ENCODE data around the gene GNG8. TPM values are rescaled to one million over a fixed set of nuclear protein-coding genes. Genes with fewer than 3 reads are reported as not detected.
A peak's percentile ranks its signal among the peaks of the same experiment; 100 is the strongest.

The GNG8 gene
- total and polyA plus RNA-seq, 10 of the 15 experiments (the other 5 are each of a cell fraction or from before 2014, with no cell fraction given): 1.2 to 6.6 (median 2.7) TPM; not detected in 6

DNA sequence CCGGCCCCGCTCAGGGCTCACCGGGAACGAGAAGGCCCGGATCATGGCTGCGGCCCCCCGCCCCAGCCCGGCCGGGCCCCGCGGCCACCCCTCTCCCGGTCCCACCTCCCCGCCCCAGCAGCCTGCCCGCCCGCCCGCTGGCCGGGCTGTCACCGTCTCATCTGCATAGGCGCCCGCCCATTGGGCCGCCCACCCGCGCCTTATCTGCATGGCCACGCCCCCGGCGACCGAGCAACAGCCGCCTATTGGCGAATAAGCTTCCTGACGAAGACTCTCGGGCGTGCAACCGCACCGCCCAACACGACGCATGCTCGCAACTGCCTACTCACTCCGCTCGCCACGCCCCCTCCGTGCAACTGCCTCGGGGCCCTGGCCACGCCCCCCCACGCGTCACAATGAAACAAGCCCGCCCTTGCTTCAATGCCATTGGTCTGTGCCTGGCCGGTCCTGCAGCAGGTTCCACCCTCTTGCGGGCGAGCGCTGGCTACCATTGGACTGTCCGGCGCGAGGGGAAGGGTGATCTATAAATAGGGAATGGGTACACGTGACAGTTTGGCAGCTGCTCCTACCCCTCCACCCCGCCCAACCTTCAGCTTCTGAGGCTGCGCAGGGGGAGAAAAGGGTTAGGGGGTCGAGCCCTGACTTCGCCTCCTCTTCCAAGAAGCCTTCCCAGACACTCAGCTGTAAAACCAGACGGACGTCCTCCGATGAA, 25.2 kb upstream of the GNG8 start, which contains the start of gene DACT3:
Gene DACT3 (minus strand): TSS at position 163 of the 712 bp plus-strand sequence. CDS start 118 bp downstream, at position 45.
- BruUV-seq (replicated peaks): no TSS peak
- in situ Hi-C loops (cut with MboI): loop anchor here (5.0 kb wide), 1 partner anchor 49 kb away; no protein-coding TSS in a partner anchor
- Histone ChIP-seq H3K79me2 (ENCODE audit: control insufficient read depth, insufficient read depth, low read length) (no peaks in the 10 kb centered on the region), H3K4me1 (ENCODE audit: control insufficient read depth, insufficient read depth, low read length) (peaks cover 22% of the 10 kb centered on the region), H3K9me3 (replicated peaks; ENCODE audit: control insufficient read depth, insufficient read depth, low read length) (no peaks in the 10 kb centered on the region), H3K4me2 (ENCODE audit: control insufficient read depth, insufficient read depth) (peak within 1 kb of the TSS; percentile 94), H3K27me3 (replicated peaks in 1 of 2; ENCODE audit: control insufficient read depth in 2 of 2, insufficient read depth in 2 of 2, low read length in 1 of 2) (peaks cover 3% of the 10 kb centered on the region in 2 experiments; a peak in 3 of 4 replicates), H2AFZ (ENCODE audit: control insufficient read depth, low read depth, low read length) (peak within 1 kb of the TSS; percentile 69), H4K20me1 (ENCODE audit: control insufficient read depth, insufficient read depth) (no peaks in the 10 kb centered on the region), H3K9ac (ENCODE audit: control insufficient read depth, insufficient read depth, low read length) (peak within 1 kb of the TSS; percentile 34; the same call in 1 of the 2 replicates), H3K27ac (ENCODE audit: control insufficient read depth, insufficient read depth) (no peak within 1 kb of the TSS; the same call in 1 of the 2 replicates), H3K36me3 (ENCODE audit: control insufficient read depth in 2 of 2, insufficient read depth in 2 of 2, low read length in 1 of 2) (no peaks in the 10 kb centered on the region), H3K4me3 (peak within 1 kb of the TSS; percentile 59)
- ATAC-seq: peak; percentile 97
- POLR2A ChIA-PET: interaction anchor here (0.6 to 2.1 kb wide), 9 partner anchors 9 to 73 kb away, joined by 3 to 30 read pairs (median 6); partner anchors contain the start of gene PTGIR
- RAD21 ChIA-PET (ENCODE audit: unreplicated experiment): interaction anchor here (0.6 to 4.4 kb wide), 25 partner anchors 9 to 1156 kb away, joined by 3 to 245 read pairs (median 6); partner anchors contain the start of genes CALM3, FKRP, PRKD2 and PTGIR
- peak; percentile 99 for FAIRE-seq
- 2% methylated on average over 41 of the region's 61 CpGs for WGBS (ENCODE audit: insufficient coverage, insufficient replicate concordance, low lambda C conversion rate, missing lambda C conversion rate)
- SMC1A ChIA-PET (ENCODE audit: uncharacterized antibody, unreplicated experiment): interaction anchor here (0.9 to 7.7 kb wide), 20 partner anchors 8 to 313 kb away, joined by 3 to 286 read pairs (median 6); partner anchors contain the start of genes CALM3, GNG8 and PTGIR
- peak; percentile 99 for DNase-seq (ENCODE audit: low read depth, low spot score)
- CTCF ChIA-PET: interaction anchor here (1.0 to 11.5 kb wide), 30 partner anchors 9 to 313 kb away, joined by 3 to 434 read pairs (median 8); partner anchors contain the start of gene CALM3
- intact Hi-C loops (cut with micrococcal nuclease; ENCODE audit: unreplicated experiment): no loop called here
- no peak for TF ChIP-seq RCOR1 (conservative IDR thresholded peaks at IDR 0.05; ENCODE audit: low read depth, low read length)
- no peak for TF ChIP-seq NBN (IDR thresholded peaks at IDR 0.05)
- TF ChIP-seq, protein P1, sequence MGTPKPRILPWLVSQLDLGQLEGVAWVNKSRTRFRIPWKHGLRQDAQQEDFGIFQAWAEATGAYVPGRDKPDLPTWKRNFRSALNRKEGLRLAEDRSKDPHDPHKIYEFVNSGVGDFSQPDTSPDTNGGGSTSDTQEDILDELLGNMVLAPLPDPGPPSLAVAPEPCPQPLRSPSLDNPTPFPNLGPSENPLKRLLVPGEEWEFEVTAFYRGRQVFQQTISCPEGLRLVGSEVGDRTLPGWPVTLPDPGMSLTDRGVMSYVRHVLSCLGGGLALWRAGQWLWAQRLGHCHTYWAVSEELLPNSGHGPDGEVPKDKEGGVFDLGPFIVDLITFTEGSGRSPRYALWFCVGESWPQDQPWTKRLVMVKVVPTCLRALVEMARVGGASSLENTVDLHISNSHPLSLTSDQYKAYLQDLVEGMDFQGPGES (IDR thresholded peaks at IDR 0.05): peak; percentile 68
- no peak for TF ChIP-seq EZH2 (IDR thresholded peaks at IDR 0.05; ENCODE audit: borderline replicate concordance, control insufficient read depth, low read depth, low read length)
- no peak for TF ChIP-seq POLR2A (IDR thresholded peaks at IDR 0.05; ENCODE audit: low read depth, low read length)
- TF ChIP-seq CREM (IDR thresholded peaks at IDR 0.05; ENCODE audit: low read depth): peak; percentile 75
- TF ChIP-seq, protein P2, sequence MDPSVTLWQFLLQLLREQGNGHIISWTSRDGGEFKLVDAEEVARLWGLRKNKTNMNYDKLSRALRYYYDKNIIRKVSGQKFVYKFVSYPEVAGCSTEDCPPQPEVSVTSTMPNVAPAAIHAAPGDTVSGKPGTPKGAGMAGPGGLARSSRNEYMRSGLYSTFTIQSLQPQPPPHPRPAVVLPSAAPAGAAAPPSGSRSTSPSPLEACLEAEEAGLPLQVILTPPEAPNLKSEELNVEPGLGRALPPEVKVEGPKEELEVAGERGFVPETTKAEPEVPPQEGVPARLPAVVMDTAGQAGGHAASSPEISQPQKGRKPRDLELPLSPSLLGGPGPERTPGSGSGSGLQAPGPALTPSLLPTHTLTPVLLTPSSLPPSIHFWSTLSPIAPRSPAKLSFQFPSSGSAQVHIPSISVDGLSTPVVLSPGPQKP (IDR thresholded peaks at IDR 0.05; ENCODE audit: low read depth, low read length): no peak; the same call in 1 of the 2 replicates
- no peak for TF ChIP-seq ESRRA (IDR thresholded peaks at IDR 0.05; ENCODE audit: low read length)
- no peak for TF ChIP-seq HDAC6 (IDR thresholded peaks at IDR 0.05; ENCODE audit: unreplicated experiment)
- TF ChIP-seq, protein P3, sequence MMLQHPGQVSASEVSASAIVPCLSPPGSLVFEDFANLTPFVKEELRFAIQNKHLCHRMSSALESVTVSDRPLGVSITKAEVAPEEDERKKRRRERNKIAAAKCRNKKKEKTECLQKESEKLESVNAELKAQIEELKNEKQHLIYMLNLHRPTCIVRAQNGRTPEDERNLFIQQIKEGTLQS (IDR thresholded peaks at IDR 0.05; ENCODE audit: borderline replicate concordance, extremely low read depth, low read depth, low read length): no peak
- TF ChIP-seq NFIC (IDR thresholded peaks at IDR 0.05; ENCODE audit: low read depth, low read length): no peak
- no peak for TF ChIP-seq ZSCAN29 (IDR thresholded peaks at IDR 0.05)
- TF ChIP-seq RBBP5 (conservative IDR thresholded peaks at IDR 0.05): no peak
- no peak for TF ChIP-seq PML (IDR thresholded peaks at IDR 0.05; ENCODE audit: low read length)
- no peak for TF ChIP-seq GATAD2B (conservative IDR thresholded peaks at IDR 0.05; ENCODE audit: low read depth)
- TF ChIP-seq, protein P4, sequence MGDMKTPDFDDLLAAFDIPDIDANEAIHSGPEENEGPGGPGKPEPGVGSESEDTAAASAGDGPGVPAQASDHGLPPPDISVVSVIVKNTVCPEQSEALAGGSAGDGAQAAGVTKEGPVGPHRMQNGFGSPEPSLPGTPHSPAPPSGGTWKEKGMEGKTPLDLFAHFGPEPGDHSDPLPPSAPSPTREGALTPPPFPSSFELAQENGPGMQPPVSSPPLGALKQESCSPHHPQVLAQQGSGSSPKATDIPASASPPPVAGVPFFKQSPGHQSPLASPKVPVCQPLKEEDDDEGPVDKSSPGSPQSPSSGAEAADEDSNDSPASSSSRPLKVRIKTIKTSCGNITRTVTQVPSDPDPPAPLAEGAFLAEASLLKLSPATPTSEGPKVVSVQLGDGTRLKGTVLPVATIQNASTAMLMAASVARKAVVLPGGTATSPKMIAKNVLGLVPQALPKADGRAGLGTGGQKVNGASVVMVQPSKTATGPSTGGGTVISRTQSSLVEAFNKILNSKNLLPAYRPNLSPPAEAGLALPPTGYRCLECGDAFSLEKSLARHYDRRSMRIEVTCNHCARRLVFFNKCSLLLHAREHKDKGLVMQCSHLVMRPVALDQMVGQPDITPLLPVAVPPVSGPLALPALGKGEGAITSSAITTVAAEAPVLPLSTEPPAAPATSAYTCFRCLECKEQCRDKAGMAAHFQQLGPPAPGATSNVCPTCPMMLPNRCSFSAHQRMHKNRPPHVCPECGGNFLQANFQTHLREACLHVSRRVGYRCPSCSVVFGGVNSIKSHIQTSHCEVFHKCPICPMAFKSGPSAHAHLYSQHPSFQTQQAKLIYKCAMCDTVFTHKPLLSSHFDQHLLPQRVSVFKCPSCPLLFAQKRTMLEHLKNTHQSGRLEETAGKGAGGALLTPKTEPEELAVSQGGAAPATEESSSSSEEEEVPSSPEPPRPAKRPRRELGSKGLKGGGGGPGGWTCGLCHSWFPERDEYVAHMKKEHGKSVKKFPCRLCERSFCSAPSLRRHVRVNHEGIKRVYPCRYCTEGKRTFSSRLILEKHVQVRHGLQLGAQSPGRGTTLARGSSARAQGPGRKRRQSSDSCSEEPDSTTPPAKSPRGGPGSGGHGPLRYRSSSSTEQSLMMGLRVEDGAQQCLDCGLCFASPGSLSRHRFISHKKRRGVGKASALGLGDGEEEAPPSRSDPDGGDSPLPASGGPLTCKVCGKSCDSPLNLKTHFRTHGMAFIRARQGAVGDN (IDR thresholded peaks at IDR 0.05): no peak
- no peak for TF ChIP-seq CBFB (IDR thresholded peaks at IDR 0.05; ENCODE audit: low read depth)
- no peak for TF ChIP-seq MTA3 (IDR thresholded peaks at IDR 0.05; ENCODE audit: borderline replicate concordance, low read length)
- TF ChIP-seq ZNF217 (IDR thresholded peaks at IDR 0.05): no peak
